Liver (tissue), 9 donors: ENCODE data around the gene SPAG8. TPM values are rescaled to one million over a fixed set of nuclear protein-coding genes. Genes with fewer than 3 reads are reported as not detected.

ENCODE experiments used
- DNase-seq: peaks from one replicate; pipeline ENCODE4 v3.0.0-alpha.2; 2017; ENCODE audit warnings: low spot score
- H3K27ac ChIP-seq, 2 donors: one replicate each; pipeline ENCODE4 v1.7.0; 2013; ENCODE audit warnings: inconsistent platforms in 2 of 2, low read length in 2 of 2, control low read depth in 1 of 2, low read depth in 1 of 2, mild to moderate bottlenecking in 1 of 2
- H3K27me3 ChIP-seq, 4 donors: one replicate each; pipeline versions ENCODE4 v1.6.1 to v1.7.0; 2013; ENCODE audit warnings: low read length in 3 of 4, inconsistent platforms in 1 of 4, mild to moderate bottlenecking in 1 of 4, moderate library complexity in 1 of 4; ENCODE audit not compliant: control insufficient read depth in 4 of 4, insufficient read depth in 4 of 4
- H3K36me3 ChIP-seq, 4 donors: one replicate each; pipeline versions ENCODE4 v1.6.1 to v1.7.0; 2013; ENCODE audit warnings: low read length in 3 of 4, mild to moderate bottlenecking in 3 of 4, low read depth in 1 of 4, moderate library complexity in 1 of 4; ENCODE audit not compliant: control insufficient read depth in 4 of 4, insufficient read depth in 3 of 4
- H3K4me1 ChIP-seq, 4 donors: one replicate each; pipeline versions ENCODE4 v1.6.1 to v1.7.0; 2013; ENCODE audit warnings: low read length in 3 of 4, mild to moderate bottlenecking in 3 of 4, moderate library complexity in 1 of 4; ENCODE audit not compliant: control insufficient read depth in 4 of 4, insufficient read depth in 4 of 4
- H3K4me3 ChIP-seq, 3 donors: one replicate each; pipeline versions ENCODE4 v1.6.1 to v1.7.0; 2013; ENCODE audit warnings: low read length in 3 of 3, control low read depth in 1 of 3, low read depth in 1 of 3, mild to moderate bottlenecking in 1 of 3
- H3K9ac ChIP-seq, 2 donors: one replicate each; pipeline ENCODE4 v1.7.0; 2013; ENCODE audit warnings: low read length in 2 of 2, mild to moderate bottlenecking in 2 of 2, moderate library complexity in 2 of 2, control low read depth in 1 of 2, low read depth in 1 of 2
- H3K9me3 ChIP-seq, 4 donors: one replicate each; pipeline versions ENCODE4 v1.6.1 to v1.7.0; 2013; ENCODE audit warnings: low read length in 3 of 4; ENCODE audit not compliant: control insufficient read depth in 4 of 4
- EGR1 ChIP-seq, 2 donors: IDR thresholded peaks; 2 replicates each; pipeline ENCODE4 v1.6.1; 2016 to 2018; ENCODE audit warnings: antibody characterized with exemption in 2 of 2, low read depth in 2 of 2
- FOXA1 ChIP-seq: IDR thresholded peaks from 2 replicates; pipeline ENCODE4 v1.6.1; 2016; ENCODE audit warnings: antibody characterized with exemption
- FOXA2 ChIP-seq: IDR thresholded peaks from 2 replicates; pipeline ENCODE4 v1.6.1; 2016; ENCODE audit warnings: antibody characterized with exemption
- GABPA ChIP-seq, 2 donors: IDR thresholded peaks in 1 of 2; conservative IDR thresholded peaks in 1 of 2; 2 replicates each; pipeline ENCODE4 v1.6.1; 2016; ENCODE audit warnings: antibody characterized with exemption in 2 of 2, mild to moderate bottlenecking in 1 of 2, moderate library complexity in 1 of 2
- HNF4A ChIP-seq, 2 donors: conservative IDR thresholded peaks; 2 replicates each; pipeline ENCODE4 v1.6.1; 2016; ENCODE audit warnings: antibody characterized with exemption in 2 of 2, mild to moderate bottlenecking in 2 of 2
- HNF4G ChIP-seq: IDR thresholded peaks from 2 replicates; pipeline ENCODE4 v1.6.1; 2016; ENCODE audit warnings: antibody characterized with exemption
- JUND ChIP-seq, 2 donors: IDR thresholded peaks; 2 replicates each; pipeline ENCODE4 v1.6.1; 2016; ENCODE audit warnings: antibody characterized with exemption in 2 of 2
- NR2F2 ChIP-seq: IDR thresholded peaks from 2 replicates; pipeline ENCODE4 v1.6.1; 2016; ENCODE audit warnings: antibody characterized with exemption
- RAD21 ChIP-seq, 2 donors: IDR thresholded peaks; 2 replicates each; pipeline ENCODE4 v1.6.1; 2016; ENCODE audit warnings: antibody characterized with exemption in 2 of 2, mild to moderate bottlenecking in 2 of 2
- RXRA ChIP-seq, 2 donors: IDR thresholded peaks; 2 replicates each; pipeline ENCODE4 v1.6.1; 2017 to 2018; ENCODE audit warnings: antibody characterized with exemption in 2 of 2, mild to moderate bottlenecking in 1 of 2
- SP1 ChIP-seq: IDR thresholded peaks from 2 replicates; pipeline ENCODE4 v1.6.1; 2018; ENCODE audit warnings: antibody characterized with exemption, mild to moderate bottlenecking
- TAF1 ChIP-seq: conservative IDR thresholded peaks from 2 replicates; pipeline ENCODE4 v1.6.1; 2016; ENCODE audit warnings: antibody characterized with exemption, mild to moderate bottlenecking
- YY1 ChIP-seq: IDR thresholded peaks from 2 replicates; pipeline ENCODE4 v1.6.1; 2016; ENCODE audit warnings: antibody characterized with exemption, mild to moderate bottlenecking
- WGBS: extraction: QIAGEN DNeasy Blood & Tissue Kit; methylation state at CpG from one replicate; pipeline ENCODE4 v1.1.7; 2013; 5-methylcytosine and 5-hydroxymethylcytosine counted together
- polyA plus RNA-seq, 2 donors: library from polyadenylated mRNA; stranded (reverse) in 1 of 2; unstranded in 1 of 2; fragments of 200-250 nt in 1 of 2; fragments of >200 nt in 1 of 2; fragmentation: Nextera tagmentation in 1 of 2; extraction: Ambion mirVana in 1 of 2; gene quantifications; one replicate each; pipeline versions ENCODE4 v1.2.1 to v1.2.3, GENCODE V29; 2013 to 2015
- total RNA-seq, 2 donors: library from RNA; depleted of rRNA; stranded (reverse); fragments of >200 nt; gene quantifications; one replicate each; pipeline ENCODE4 v1.2.3, GENCODE V29; 2014
- TF ChIP-seq, protein P1 (sequence below): IDR thresholded peaks from 2 replicates; pipeline ENCODE4 v1.6.1; 2016; ENCODE audit warnings: antibody characterized with exemption
- TF ChIP-seq, protein P2 (sequence below): IDR thresholded peaks from 2 replicates; pipeline ENCODE4 v1.6.1; 2016; ENCODE audit warnings: antibody characterized with exemption
- TF ChIP-seq, protein P3 (sequence below): fragments of 150-350 bp; IDR thresholded peaks from 2 replicates; pipeline ENCODE4 v1.5.1; 2017; ENCODE audit warnings: improper control_type of control experiment, low read depth, low read length; ENCODE audit not compliant: missing input control
- TF ChIP-seq, protein P4 (sequence below): IDR thresholded peaks from 2 replicates; pipeline ENCODE4 v1.6.1; 2016; ENCODE audit warnings: antibody characterized with exemption, mild to moderate bottlenecking
- TF ChIP-seq, protein P5 (sequence below): IDR thresholded peaks from 2 replicates; pipeline ENCODE4 v1.6.1; 2016; ENCODE audit warnings: antibody characterized with exemption
- donor health status: healthy.
- donor health status: healthy.
- donor health status: healthy.
- donor health status: healthy.
- donor health status: healthy.

The SPAG8 gene
- total and polyA plus RNA-seq, 4 donors = 0.14 to 0.56 (median 0.19) TPM

DNA sequence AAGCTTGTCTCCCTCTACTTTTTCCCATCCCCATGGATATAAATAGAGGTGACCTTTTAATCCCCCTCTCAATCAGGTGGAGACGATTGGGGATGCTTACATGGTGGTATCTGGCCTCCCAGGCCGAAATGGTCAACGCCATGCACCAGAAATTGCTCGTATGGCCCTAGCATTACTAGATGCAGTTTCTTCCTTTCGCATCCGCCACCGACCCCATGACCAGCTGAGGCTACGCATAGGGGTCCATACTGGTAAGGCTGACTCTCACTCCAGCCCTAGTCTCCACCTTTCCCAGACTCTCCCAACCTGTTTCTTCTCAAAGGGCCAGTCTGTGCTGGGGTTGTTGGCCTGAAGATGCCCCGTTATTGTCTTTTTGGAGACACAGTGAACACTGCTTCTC is 3.6 kb downstream of the SPAG8 start:
- Histone ChIP-seq H3K4me1 (peaks cover 12 to 26% (median 24%) of the 10 kb centered on the region in 4 donors), H3K36me3 (peaks cover 0 to 24% (median 12%) of the 10 kb centered on the region in 4 donors), H3K27ac (no peak overlapping the region), H3K9me3 (no peaks in the 10 kb centered on the region), H3K27me3 (no peaks in the 10 kb centered on the region), H3K4me3 (no peak overlapping the region), H3K9ac (no peak overlapping the region)
- 96% methylated on average over 9 of the region's 9 CpGs for WGBS
- TF ChIP-seq FOXA1 (no peak), RXRA (IDR thresholded peaks at IDR 0.05) (no peak), JUND (IDR thresholded peaks at IDR 0.05) (no peak), YY1 (no peak), EGR1 (IDR thresholded peaks at IDR 0.05; ENCODE audit: low read depth in 2 of 2) (no peak), TAF1 (no peak), SP1 (no peak), NR2F2 (no peak), FOXA2 (no peak), GABPA (IDR thresholded peaks at IDR 0.05 in 1 of 2, conservative IDR thresholded peaks at IDR 0.05 in 1 of 2) (no peak), RAD21 (IDR thresholded peaks at IDR 0.05) (no peak), HNF4G (no peak), HNF4A (conservative IDR thresholded peaks at IDR 0.05) (no peak)
- TF ChIP-seq, protein P1, sequence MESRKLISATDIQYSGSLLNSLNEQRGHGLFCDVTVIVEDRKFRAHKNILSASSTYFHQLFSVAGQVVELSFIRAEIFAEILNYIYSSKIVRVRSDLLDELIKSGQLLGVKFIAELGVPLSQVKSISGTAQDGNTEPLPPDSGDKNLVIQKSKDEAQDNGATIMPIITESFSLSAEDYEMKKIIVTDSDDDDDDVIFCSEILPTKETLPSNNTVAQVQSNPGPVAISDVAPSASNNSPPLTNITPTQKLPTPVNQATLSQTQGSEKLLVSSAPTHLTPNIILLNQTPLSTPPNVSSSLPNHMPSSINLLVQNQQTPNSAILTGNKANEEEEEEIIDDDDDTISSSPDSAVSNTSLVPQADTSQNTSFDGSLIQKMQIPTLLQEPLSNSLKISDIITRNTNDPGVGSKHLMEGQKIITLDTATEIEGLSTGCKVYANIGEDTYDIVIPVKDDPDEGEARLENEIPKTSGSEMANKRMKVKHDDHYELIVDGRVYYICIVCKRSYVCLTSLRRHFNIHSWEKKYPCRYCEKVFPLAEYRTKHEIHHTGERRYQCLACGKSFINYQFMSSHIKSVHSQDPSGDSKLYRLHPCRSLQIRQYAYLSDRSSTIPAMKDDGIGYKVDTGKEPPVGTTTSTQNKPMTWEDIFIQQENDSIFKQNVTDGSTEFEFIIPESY = no peak
- TF ChIP-seq, protein P2, sequence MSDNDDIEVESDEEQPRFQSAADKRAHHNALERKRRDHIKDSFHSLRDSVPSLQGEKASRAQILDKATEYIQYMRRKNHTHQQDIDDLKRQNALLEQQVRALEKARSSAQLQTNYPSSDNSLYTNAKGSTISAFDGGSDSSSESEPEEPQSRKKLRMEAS = no peak
- TF ChIP-seq, protein P3, sequence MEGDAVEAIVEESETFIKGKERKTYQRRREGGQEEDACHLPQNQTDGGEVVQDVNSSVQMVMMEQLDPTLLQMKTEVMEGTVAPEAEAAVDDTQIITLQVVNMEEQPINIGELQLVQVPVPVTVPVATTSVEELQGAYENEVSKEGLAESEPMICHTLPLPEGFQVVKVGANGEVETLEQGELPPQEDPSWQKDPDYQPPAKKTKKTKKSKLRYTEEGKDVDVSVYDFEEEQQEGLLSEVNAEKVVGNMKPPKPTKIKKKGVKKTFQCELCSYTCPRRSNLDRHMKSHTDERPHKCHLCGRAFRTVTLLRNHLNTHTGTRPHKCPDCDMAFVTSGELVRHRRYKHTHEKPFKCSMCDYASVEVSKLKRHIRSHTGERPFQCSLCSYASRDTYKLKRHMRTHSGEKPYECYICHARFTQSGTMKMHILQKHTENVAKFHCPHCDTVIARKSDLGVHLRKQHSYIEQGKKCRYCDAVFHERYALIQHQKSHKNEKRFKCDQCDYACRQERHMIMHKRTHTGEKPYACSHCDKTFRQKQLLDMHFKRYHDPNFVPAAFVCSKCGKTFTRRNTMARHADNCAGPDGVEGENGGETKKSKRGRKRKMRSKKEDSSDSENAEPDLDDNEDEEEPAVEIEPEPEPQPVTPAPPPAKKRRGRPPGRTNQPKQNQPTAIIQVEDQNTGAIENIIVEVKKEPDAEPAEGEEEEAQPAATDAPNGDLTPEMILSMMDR = no peak
- TF ChIP-seq, protein P4, sequence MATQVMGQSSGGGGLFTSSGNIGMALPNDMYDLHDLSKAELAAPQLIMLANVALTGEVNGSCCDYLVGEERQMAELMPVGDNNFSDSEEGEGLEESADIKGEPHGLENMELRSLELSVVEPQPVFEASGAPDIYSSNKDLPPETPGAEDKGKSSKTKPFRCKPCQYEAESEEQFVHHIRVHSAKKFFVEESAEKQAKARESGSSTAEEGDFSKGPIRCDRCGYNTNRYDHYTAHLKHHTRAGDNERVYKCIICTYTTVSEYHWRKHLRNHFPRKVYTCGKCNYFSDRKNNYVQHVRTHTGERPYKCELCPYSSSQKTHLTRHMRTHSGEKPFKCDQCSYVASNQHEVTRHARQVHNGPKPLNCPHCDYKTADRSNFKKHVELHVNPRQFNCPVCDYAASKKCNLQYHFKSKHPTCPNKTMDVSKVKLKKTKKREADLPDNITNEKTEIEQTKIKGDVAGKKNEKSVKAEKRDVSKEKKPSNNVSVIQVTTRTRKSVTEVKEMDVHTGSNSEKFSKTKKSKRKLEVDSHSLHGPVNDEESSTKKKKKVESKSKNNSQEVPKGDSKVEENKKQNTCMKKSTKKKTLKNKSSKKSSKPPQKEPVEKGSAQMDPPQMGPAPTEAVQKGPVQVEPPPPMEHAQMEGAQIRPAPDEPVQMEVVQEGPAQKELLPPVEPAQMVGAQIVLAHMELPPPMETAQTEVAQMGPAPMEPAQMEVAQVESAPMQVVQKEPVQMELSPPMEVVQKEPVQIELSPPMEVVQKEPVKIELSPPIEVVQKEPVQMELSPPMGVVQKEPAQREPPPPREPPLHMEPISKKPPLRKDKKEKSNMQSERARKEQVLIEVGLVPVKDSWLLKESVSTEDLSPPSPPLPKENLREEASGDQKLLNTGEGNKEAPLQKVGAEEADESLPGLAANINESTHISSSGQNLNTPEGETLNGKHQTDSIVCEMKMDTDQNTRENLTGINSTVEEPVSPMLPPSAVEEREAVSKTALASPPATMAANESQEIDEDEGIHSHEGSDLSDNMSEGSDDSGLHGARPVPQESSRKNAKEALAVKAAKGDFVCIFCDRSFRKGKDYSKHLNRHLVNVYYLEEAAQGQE = no peak
- TF ChIP-seq, protein P5, sequence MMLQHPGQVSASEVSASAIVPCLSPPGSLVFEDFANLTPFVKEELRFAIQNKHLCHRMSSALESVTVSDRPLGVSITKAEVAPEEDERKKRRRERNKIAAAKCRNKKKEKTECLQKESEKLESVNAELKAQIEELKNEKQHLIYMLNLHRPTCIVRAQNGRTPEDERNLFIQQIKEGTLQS = no peak
- no peak for DNase-seq
